K562 (cell line): Measurements from ENCODE around the gene RPS6KA2. TPM values are rescaled to one million over a fixed set of nuclear protein-coding genes. Genes with fewer than 3 reads are reported as not detected.

ENCODE experiments used
- ATAC-seq: fragments of 200-7000 bp; cut with Tn5 transposase; 3 replicates; pipeline ENCODE4 v1.9.1; 2020; ENCODE audit warnings: moderate library complexity
- BruUV-seq: library from RNA; stranded (reverse); fragments of 400-500 nt; replicated peaks from 2 replicates; lab custom pipeline; 2021; lab: Mats Ljungman, UMichigan
- CTCF ChIA-PET: fragments of 300-600 bp; formaldehyde crosslinking; extraction: SDS; loops from one replicate; lab custom pipeline; 2021; ENCODE audit warnings: low intra/inter-chr PET ratio; lab: Yijun Ruan, JAX
- POLR2A ChIA-PET: fragments of 300-600, 350-650 bp; sonication (Branson Sonifier 250); formaldehyde crosslinking; extraction: SDS; loops from one replicate; lab custom pipeline; 2021; ENCODE audit warnings: antibody characterized with exemption, inconsistent platforms; lab: Yijun Ruan, JAX
- DNase-seq, 4 experiments: peaks; one replicate each; pipeline versions ENCODE4 v3.0.0 to v3.0.0-alpha.2; 2011 to 2018; ENCODE audit warnings: low spot score in 3 of 4, mixed read lengths in 3 of 4; ENCODE audit errors: extremely low read depth in 1 of 4
- FAIRE-seq: peaks from 2 replicates; lab custom pipeline; 2011; peaks lifted over from hg19 to GRCh38; lab: Jason Lieb, UNC
- H2AFZ ChIP-seq: 2 replicates; pipeline ENCODE4 v1.6.0; 2011; ENCODE audit warnings: low read depth, low read length, control low read depth, inconsistent platforms
- H3K27ac ChIP-seq: fragments of 200-600 bp; 3 replicates; pipeline ENCODE4 v1.8.0; 2011; ENCODE audit warnings: low read depth, mild to moderate bottlenecking, control low read depth, inconsistent platforms, low read length, moderate library complexity, mixed read lengths; ENCODE audit errors: extremely low read depth
- H3K27me3 ChIP-seq, 2 experiments: fragments of 300-600 bp in 1 of 2; 2 replicates in 1 of 2; 3 replicates in 1 of 2; pipeline versions ENCODE4 v1.6.0 to v1.8.0; 2011; ENCODE audit warnings: inconsistent platforms in 2 of 2, low read length in 2 of 2, mild to moderate bottlenecking in 1 of 2, mixed read lengths in 1 of 2, moderate library complexity in 1 of 2; ENCODE audit not compliant: control insufficient read depth in 2 of 2, insufficient read depth in 2 of 2
- H3K36me3 ChIP-seq: fragments of 300-600 bp; 3 replicates; pipeline ENCODE4 v1.8.0; 2011; ENCODE audit warnings: mild to moderate bottlenecking, low read length, inconsistent platforms; ENCODE audit not compliant: control insufficient read depth, insufficient read depth
- H3K4me1 ChIP-seq, 2 experiments: fragments of 200-600 bp in 1 of 2; replicated peaks in 1 of 2; 2 replicates in 1 of 2; 3 replicates in 1 of 2; pipeline versions ENCODE4 v1.5.1 to v1.8.0; 2011; ENCODE audit warnings: inconsistent platforms in 2 of 2, low read length in 2 of 2, mild to moderate bottlenecking in 1 of 2, mixed read lengths in 1 of 2, moderate library complexity in 1 of 2; ENCODE audit not compliant: control insufficient read depth in 2 of 2, insufficient read depth in 2 of 2
- H3K4me2 ChIP-seq: 2 replicates; pipeline ENCODE4 v1.6.1; 2011; ENCODE audit warnings: low read length, control low read depth, inconsistent platforms, mixed read lengths; ENCODE audit not compliant: insufficient read depth
- H3K4me3 ChIP-seq: fragments of 200-600 bp; sonication (generic), shearing (Covaris generic); 2 replicates; pipeline ENCODE4 v1.5.1; 2016; ENCODE audit warnings: control low read depth, inconsistent platforms
- H3K79me2 ChIP-seq: fragments of 200-600 bp; 3 replicates; pipeline ENCODE4 v1.8.0; 2011; ENCODE audit warnings: low read length, inconsistent platforms; ENCODE audit not compliant: control insufficient read depth, insufficient read depth
- H3K9ac ChIP-seq, 2 experiments: 2 replicates each; pipeline versions ENCODE4 v1.6.0 to v1.6.1; 2011; ENCODE audit warnings: low read depth in 2 of 2, low read length in 2 of 2, control low read depth in 1 of 2, inconsistent platforms in 1 of 2, mild to moderate bottlenecking in 1 of 2, mixed read lengths in 1 of 2; ENCODE audit not compliant: insufficient read depth in 1 of 2
- H3K9me1 ChIP-seq: one replicate; pipeline ENCODE4 v1.6.0; 2011; ENCODE audit warnings: inconsistent platforms, mild to moderate bottlenecking, low read length, moderate library complexity; ENCODE audit not compliant: control insufficient read depth, insufficient read depth
- H3K9me3 ChIP-seq: replicated peaks from 2 replicates; pipeline ENCODE4 v1.5.1; 2011; ENCODE audit warnings: low read depth, low read length, inconsistent platforms; ENCODE audit not compliant: control insufficient read depth, insufficient read depth
- H4K20me1 ChIP-seq: replicated peaks from 2 replicates; pipeline ENCODE4 v1.6.1; 2011; ENCODE audit warnings: low read length, inconsistent platforms, mixed read lengths; ENCODE audit not compliant: control insufficient read depth, insufficient read depth
- ARHGAP35 ChIP-seq: fragments of 450-650 bp; IDR thresholded peaks from 2 replicates; pipeline ENCODE4 v1.6.1; 2018; ENCODE audit not compliant: partially characterized antibody
- BACH1 ChIP-seq: fragments of 200-800 bp; sonication (Bioruptor generic); IDR thresholded peaks from 2 replicates; pipeline ENCODE4 v1.6.1; 2016; ENCODE audit warnings: missing genetic modification characterization, missing compliant biosample characterization
- HMG20A ChIP-seq: fragments of 450-650 bp; formaldehyde crosslinking; conservative IDR thresholded peaks from 2 replicates; pipeline ENCODE4 v1.4.0; 2020; ENCODE audit warnings: mild to moderate bottlenecking, mixed read lengths
- MAFF ChIP-seq: IDR thresholded peaks from 2 replicates; pipeline ENCODE4 v1.6.1; 2012; ENCODE audit warnings: low read length, improper control_type of control experiment
- NCOR1 ChIP-seq: fragments of 450-650 bp; IDR thresholded peaks from 2 replicates; pipeline ENCODE4 v1.6.1; 2016; ENCODE audit warnings: mild to moderate bottlenecking, moderate library complexity
- NELFE ChIP-seq: IDR thresholded peaks from 2 replicates; pipeline ENCODE4 v1.6.1; 2011; ENCODE audit warnings: mild to moderate bottlenecking; ENCODE audit not compliant: insufficient read depth, insufficient read length
- POLR2AphosphoS2 ChIP-seq: IDR thresholded peaks from 2 replicates; pipeline ENCODE4 v1.6.1; 2012; ENCODE audit warnings: low read length, improper control_type of control experiment
- POLR3A ChIP-seq: IDR thresholded peaks from 2 replicates; pipeline ENCODE4 v1.6.1; 2011; ENCODE audit warnings: borderline replicate concordance, mild to moderate bottlenecking, moderate library complexity; ENCODE audit not compliant: insufficient read length, insufficient read depth; ENCODE audit errors: extremely low read depth
- SREBF1 ChIP-seq: fragments of 150-350 bp; IDR thresholded peaks from 2 replicates; pipeline ENCODE4 v1.6.1; 2014; ENCODE audit warnings: antibody characterized with exemption, low read depth, low read length, borderline replicate concordance
- ZNF282 ChIP-seq: sonication (generic); formaldehyde crosslinking; IDR thresholded peaks from 2 replicates; pipeline ENCODE4 v1.8.1; 2023; ENCODE audit warnings: missing genetic modification reagents
- ZNF551 ChIP-seq: fragments of 250-450 bp; sonication (Bioruptor Pico); IDR thresholded peaks from 2 replicates; pipeline ENCODE4 v1.5.0; 2021; ENCODE audit warnings: mild to moderate bottlenecking, moderate library complexity
- WGBS: fragments of 100-300 bp; shearing (Covaris generic); methylation state at CpG from one replicate; pipeline ENCODE4 v1.1.6; 2016; ENCODE audit warnings: low coverage, mixed read lengths; ENCODE audit not compliant: insufficient coverage; ENCODE audit errors: missing lambda C conversion rate; 5-methylcytosine and 5-hydroxymethylcytosine counted together
- in situ Hi-C: fragments of 300-500 bp; cut with MboI; formaldehyde crosslinking; loops from 4 replicates; pipeline ENCODE4 v1.15.0; 2018; ENCODE audit warnings: inconsistent platforms, mixed read lengths
- intact Hi-C: fragments of 100-400 bp; cut with micrococcal nuclease; formaldehyde crosslinking; loops from 2 replicates; pipeline ENCODE4 v1.14.2; 2022
- polyA plus RNA-seq, 8 experiments: library from polyadenylated mRNA; depleted of rRNA in 4 of 8; stranded (reverse) in 5 of 8; unstranded in 3 of 8; fragments of >200 nt; fragmentation: Nextera tagmentation in 2 of 8; fragmentation: Illumina TruSeq in 1 of 8; extraction: Ambion mirVana in 2 of 8; extraction: Trizol in 1 of 8; gene quantifications; 2 replicates each; pipeline versions ENCODE4 v1.2.1 to v1.2.3, GENCODE V29; 2011 to 2014; ENCODE audit warnings: inconsistent platforms in 1 of 8, missing spikeins in 1 of 8
- total RNA-seq, 7 experiments: library from RNA; depleted of rRNA in 6 of 7; stranded (reverse); fragments of >200 nt in 6 of 7; fragmentation: Illumina TruSeq in 2 of 7; extraction: Trizol in 2 of 7; gene quantifications; 2 replicates each; pipeline versions ENCODE4 v1.2.1 to v1.2.3, GENCODE V29; 2011 to 2021; ENCODE audit warnings: low replicate concordance in 1 of 7
- TF ChIP-seq, protein P1 (sequence below): sonication (generic); formaldehyde crosslinking; IDR thresholded peaks from 2 replicates; pipeline ENCODE4 v1.8.0; 2023; ENCODE audit warnings: mild to moderate bottlenecking, missing genetic modification reagents
- TF ChIP-seq, protein P2 (sequence below): sonication (generic); formaldehyde crosslinking; IDR thresholded peaks from 2 replicates; pipeline ENCODE4 v1.8.1; 2023; ENCODE audit warnings: mild to moderate bottlenecking, missing genetic modification reagents, moderate library complexity

The RPS6KA2 gene
- total and polyA plus RNA-seq, 9 of the 15 experiments (the other 6 are each of a cell fraction or from before 2014, with no cell fraction given) = 0.29 to 1.00 (median 0.53) TPM

DNA sequence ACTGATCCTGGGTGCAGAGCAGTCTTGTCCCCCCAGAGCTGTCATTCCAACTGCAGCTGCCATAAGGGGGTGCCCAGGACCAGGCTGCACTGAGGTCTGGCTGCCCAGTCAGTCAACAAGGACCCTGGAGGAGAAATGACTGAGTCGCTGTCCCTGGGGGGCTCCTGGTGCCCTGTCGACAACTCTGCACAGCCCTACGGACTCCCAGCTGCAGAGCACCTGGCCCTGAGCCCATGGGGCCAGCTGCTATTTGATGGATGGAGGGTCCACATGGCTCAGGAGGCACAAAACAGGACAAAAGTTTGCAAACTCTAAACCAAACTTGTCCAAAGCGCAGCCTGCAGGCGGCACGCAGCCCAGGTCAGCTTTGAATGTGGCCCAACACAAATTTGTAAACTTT is 46.3 kb upstream of the RPS6KA2 start:
- intact Hi-C loops = no loop called here
- ATAC-seq (no peak), DNase-seq (no peak), FAIRE-seq (no peak)
- Histone ChIP-seq H3K4me3 (no peak overlapping the region), H3K4me1 (no peaks in the 10 kb centered on the region; a peak in 1 of 5 replicates), H3K9me1 (no peaks in the 10 kb centered on the region), H3K9me3 (no peaks in the 10 kb centered on the region), H3K79me2 (no peaks in the 10 kb centered on the region), H3K27me3 (peaks cover 25 to 70% of the 10 kb centered on the region in 2 experiments; a peak in 4 of 5 replicates), H3K36me3 (no peaks in the 10 kb centered on the region), H4K20me1 (peaks cover 3% of the 10 kb centered on the region; the same call in 1 of the 2 replicates), H3K9ac (no peak overlapping the region), H3K4me2 (no peak overlapping the region), H2AFZ (no peak overlapping the region), H3K27ac (no peak overlapping the region)
- ChIA-PET POLR2A (interaction anchor here (0.6 to 1.2 kb wide), 2 partner anchors 9 to 17 kb away, joined by 3 read pairs; no protein-coding TSS in a partner anchor), CTCF (no interaction called here)
- WGBS = 2% methylated on average over 6 of the region's 6 CpGs
- in situ Hi-C loops = no loop called here
- no TSS peak for BruUV-seq
- TF ChIP-seq NCOR1 = no peak
- TF ChIP-seq SREBF1 = no peak
- TF ChIP-seq NELFE = no peak
- no peak for TF ChIP-seq POLR2AphosphoS2
- TF ChIP-seq, protein P1, sequence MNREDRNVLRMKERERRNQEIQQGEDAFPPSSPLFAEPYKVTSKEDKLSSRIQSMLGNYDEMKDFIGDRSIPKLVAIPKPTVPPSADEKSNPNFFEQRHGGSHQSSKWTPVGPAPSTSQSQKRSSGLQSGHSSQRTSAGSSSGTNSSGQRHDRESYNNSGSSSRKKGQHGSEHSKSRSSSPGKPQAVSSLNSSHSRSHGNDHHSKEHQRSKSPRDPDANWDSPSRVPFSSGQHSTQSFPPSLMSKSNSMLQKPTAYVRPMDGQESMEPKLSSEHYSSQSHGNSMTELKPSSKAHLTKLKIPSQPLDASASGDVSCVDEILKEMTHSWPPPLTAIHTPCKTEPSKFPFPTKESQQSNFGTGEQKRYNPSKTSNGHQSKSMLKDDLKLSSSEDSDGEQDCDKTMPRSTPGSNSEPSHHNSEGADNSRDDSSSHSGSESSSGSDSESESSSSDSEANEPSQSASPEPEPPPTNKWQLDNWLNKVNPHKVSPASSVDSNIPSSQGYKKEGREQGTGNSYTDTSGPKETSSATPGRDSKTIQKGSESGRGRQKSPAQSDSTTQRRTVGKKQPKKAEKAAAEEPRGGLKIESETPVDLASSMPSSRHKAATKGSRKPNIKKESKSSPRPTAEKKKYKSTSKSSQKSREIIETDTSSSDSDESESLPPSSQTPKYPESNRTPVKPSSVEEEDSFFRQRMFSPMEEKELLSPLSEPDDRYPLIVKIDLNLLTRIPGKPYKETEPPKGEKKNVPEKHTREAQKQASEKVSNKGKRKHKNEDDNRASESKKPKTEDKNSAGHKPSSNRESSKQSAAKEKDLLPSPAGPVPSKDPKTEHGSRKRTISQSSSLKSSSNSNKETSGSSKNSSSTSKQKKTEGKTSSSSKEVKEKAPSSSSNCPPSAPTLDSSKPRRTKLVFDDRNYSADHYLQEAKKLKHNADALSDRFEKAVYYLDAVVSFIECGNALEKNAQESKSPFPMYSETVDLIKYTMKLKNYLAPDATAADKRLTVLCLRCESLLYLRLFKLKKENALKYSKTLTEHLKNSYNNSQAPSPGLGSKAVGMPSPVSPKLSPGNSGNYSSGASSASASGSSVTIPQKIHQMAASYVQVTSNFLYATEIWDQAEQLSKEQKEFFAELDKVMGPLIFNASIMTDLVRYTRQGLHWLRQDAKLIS (CRISPR knock-in tag) = no peak
- TF ChIP-seq HMG20A (CRISPR knock-in tag) = no peak
- TF ChIP-seq MAFF = no peak
- TF ChIP-seq BACH1 (tag) = no peak
- TF ChIP-seq, protein P2, sequence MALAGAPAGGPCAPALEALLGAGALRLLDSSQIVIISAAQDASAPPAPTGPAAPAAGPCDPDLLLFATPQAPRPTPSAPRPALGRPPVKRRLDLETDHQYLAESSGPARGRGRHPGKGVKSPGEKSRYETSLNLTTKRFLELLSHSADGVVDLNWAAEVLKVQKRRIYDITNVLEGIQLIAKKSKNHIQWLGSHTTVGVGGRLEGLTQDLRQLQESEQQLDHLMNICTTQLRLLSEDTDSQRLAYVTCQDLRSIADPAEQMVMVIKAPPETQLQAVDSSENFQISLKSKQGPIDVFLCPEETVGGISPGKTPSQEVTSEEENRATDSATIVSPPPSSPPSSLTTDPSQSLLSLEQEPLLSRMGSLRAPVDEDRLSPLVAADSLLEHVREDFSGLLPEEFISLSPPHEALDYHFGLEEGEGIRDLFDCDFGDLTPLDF (CRISPR knock-in tag) = no peak
- no peak for TF ChIP-seq ARHGAP35
- no peak for TF ChIP-seq ZNF282 (CRISPR knock-in tag)
- no peak for TF ChIP-seq ZNF551 (CRISPR knock-in tag)
- no peak for TF ChIP-seq POLR3A
